HFF-Myc (cell line): Measurements from ENCODE around the gene ATM.

Experiments used
- DNase-seq: peaks from one replicate; pipeline ENCODE4 v3.0.0-alpha.2; 2011; ENCODE audit warnings: low read depth; ENCODE audit errors: extremely low read depth
- H3K4me3 ChIP-seq: replicated peaks from 2 replicates; pipeline ENCODE4 v1.5.1; 2011; ENCODE audit warnings: low read depth, mild to moderate bottlenecking, control low read depth, low read length
- CTCF ChIP-seq: IDR thresholded peaks from 2 replicates; pipeline ENCODE4 v1.5.1; 2012; ENCODE audit warnings: mild to moderate bottlenecking, low read depth, low read length, control low read depth; ENCODE audit errors: missing control alignments

ATM gene

DNA sequence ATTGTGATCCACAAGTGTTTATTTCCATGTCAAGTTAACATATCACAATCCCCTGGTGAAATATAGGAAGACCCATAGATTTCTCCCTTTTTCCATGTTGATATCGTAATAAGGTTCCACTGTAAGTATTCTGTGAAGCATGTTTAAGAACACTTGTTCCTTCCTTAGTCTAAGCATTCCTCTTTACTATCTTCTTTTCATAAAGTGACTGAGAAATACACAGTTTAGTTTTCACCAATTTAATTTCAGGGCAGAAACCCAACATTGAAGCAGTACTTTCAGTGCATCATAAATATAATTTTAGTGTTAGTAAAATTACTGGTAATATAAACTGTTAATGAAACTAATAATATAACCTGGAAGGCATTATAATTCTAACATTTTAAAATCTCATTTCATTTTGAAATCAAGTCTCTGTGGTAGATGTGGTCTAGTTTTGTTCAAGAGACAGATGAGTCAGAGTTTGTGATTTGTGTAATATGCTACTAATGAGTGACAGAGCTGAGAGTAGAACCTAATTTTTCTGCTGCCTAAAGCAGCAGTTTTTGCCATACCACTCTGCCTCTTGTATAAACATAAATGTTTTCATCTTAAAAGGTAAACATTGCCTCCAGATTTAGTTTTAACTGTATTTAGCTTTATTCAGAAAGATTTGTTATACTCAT lies 79.4 kb downstream of the ATM start:
- no peak for DNase-seq
- no peak overlapping the region for H3K4me3 ChIP-seq
- no peak for TF ChIP-seq CTCF

DNA sequence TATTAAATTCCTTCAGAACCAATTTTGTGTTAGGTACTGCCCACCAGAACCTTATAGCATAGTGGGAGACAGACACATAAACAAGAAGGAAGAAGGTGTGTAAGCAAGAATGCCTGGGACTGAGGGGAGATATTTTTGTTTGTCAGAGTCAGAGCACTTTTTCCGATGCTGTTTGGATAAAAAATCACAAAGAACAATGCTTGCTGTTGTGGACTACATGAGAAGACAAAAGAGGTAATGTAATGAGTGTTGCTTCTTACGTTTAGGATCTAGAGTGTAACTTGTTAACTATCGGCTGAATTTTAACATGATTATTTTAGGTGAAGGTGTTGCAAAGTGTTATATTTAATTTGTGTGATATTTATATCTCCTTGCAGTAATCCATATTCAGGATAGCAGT lies 84.9 kb downstream of the ATM start:
- DNase-seq: no peak
- no peak for TF ChIP-seq CTCF
- H3K4me3 ChIP-seq: no peak overlapping the region

DNA sequence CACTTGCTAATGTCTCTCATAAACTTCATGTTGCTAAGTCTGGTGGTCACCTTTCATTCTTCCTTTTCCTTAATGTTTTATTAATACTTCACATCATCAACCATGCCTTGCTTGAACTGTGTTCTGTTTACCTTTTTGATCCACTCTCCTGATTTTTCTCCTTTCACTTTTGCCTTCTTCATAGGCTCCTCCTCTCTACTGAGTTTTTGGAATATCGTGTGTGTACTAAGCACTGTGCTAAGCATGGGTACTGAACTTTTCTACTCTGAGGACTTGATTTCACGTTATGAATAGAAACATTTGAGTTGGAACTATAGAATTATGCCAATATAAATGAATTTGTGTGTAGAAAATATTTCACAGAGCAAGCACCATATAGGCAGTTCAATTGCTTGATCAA lies 90.6 kb downstream of the ATM start:
- TF ChIP-seq CTCF: no peak

DNA sequence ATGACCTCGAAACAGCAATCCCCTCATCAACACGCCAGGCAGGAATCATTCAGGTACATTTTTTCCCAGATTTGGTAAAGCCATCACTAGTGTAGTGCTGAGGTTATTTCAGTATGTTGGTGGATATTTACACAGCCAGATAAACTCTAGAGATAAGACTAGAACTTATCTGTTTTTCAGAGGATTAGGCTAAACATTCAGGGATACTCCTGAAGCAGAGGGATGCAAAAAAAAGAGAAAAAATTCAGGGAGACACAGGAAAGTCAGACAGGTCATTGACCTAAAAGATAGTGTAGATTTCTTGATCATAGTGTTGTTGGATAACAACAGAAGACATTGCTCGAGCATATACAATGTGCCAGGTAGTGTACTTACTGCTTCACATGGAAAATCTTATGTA lies 93.2 kb downstream of the ATM start:
- no peak overlapping the region for H3K4me3 ChIP-seq
- no peak for DNase-seq
- no peak for TF ChIP-seq CTCF

More for the DNA sequence above, 90.6 kb downstream of the ATM start:
- no peak for DNase-seq
- no peak overlapping the region for H3K4me3 ChIP-seq

- no peak overlapping the region for H3K4me3 ChIP-seq
- no peak for TF ChIP-seq CTCF
- DNase-seq: no peak
Measured at GRCh38 chr11:108319541-108320145, 96.8 kb downstream of the ATM start.

GRCh38 chr11:108322666-108323065 lies 99.8 kb downstream of the ATM start:
- DNase-seq: no peak
- no peak for TF ChIP-seq CTCF

More at GRCh38 chr11:108322666-108323065, 99.8 kb downstream of the ATM start:
- H3K4me3 ChIP-seq: no peak overlapping the region
